Panc1 (cell line): ENCODE measurements around the gene FBXL17.
A peak's percentile ranks its signal among the peaks of the same experiment; 100 is the strongest.

Source experiments
- CTCF ChIP-seq: fragments of 450-650 bp; IDR thresholded peaks from 2 replicates; pipeline ENCODE4 v1.5.1; 2017; ENCODE audit warnings: mild to moderate bottlenecking
- POLR2AphosphoS5 ChIP-seq: IDR thresholded peaks from 2 replicates; pipeline ENCODE4 v1.6.1; 2012; ENCODE audit warnings: mild to moderate bottlenecking, low read depth, low read length, moderate library complexity
- REST ChIP-seq, 2 experiments: IDR thresholded peaks; 2 replicates each; pipeline ENCODE4 v1.6.1; 2011 to 2012; ENCODE audit warnings: low read depth in 2 of 2, control low read depth in 1 of 2, low read length in 1 of 2, mild to moderate bottlenecking in 1 of 2, moderate library complexity in 1 of 2; ENCODE audit not compliant: insufficient read depth in 1 of 2
- SIN3A ChIP-seq: IDR thresholded peaks from 2 replicates; pipeline ENCODE4 v1.6.1; 2012; ENCODE audit warnings: low read depth, mild to moderate bottlenecking, low read length, moderate library complexity, borderline replicate concordance; ENCODE audit not compliant: insufficient read depth
- TCF7L2 ChIP-seq: IDR thresholded peaks from 2 replicates; pipeline ENCODE4 v1.6.1; 2011; ENCODE audit warnings: mild to moderate bottlenecking, low read depth, low read length, inconsistent platforms

GRCh38 chr5:107855171-107855570 is 526.7 kb downstream of the FBXL17 start:
- TF ChIP-seq CTCF (peak; percentile 15; the same call in 1 of the 2 replicates), REST (IDR thresholded peaks at IDR 0.05; ENCODE audit: insufficient read depth in 1 of 2, low read depth in 2 of 2, low read length in 1 of 2) (no peak), POLR2AphosphoS5 (no peak), SIN3A (no peak), TCF7L2 (no peak)
